GM10266 (cell line): ENCODE measurements around the gene LRRC8C.
"Not testable (repeated sequence)": the region's sequence is repeated elsewhere in the genome, so short reads cannot be mapped to it uniquely, and the experiment has no call there.

Source experiments
- DNase-seq: peaks from one replicate; pipeline ENCODE4 v3.0.0; 2012; ENCODE audit errors: extremely low spot score
- CTCF ChIP-seq: IDR thresholded peaks from 2 replicates; pipeline ENCODE4 v1.5.1; 2012; ENCODE audit warnings: mild to moderate bottlenecking, low read depth; ENCODE audit not compliant: control insufficient read depth, insufficient read depth; ENCODE audit errors: missing control alignments

The LRRC8C gene

DNA sequence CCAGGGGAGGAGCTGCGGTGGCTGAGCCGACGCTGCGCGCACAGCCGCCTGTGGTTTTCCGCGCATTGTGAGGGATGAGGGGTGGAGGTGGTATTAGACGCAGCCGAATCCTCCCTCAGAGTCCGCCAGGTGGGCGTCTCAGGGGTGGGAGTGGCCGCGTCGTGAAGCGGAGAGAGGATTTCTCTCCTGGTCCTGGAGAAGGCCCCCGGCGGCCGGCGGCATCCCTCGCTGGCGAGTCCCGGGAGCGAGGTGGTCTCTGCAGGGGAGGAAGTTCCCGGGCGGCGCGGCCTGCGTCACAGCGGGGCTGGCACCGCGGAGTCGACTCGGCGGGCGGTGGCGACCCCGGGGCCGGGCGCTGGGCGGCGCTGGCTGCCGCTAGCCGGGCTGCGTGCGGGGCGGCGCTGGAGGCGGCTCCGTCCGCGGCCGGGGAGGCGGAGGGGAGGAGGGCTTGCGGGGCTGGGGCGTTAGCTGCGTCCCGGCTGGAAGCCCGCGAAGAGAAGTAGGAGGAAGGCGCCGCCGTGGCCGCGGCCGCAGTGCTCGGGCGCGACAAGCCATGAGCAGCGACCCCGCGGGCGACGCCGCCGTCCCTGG is at the start of gene LRRC8C:
Gene LRRC8C (plus strand): TSS at position 464 of the 591 bp plus-strand sequence. CDS start 53,354 bp downstream, outside the sequence.
- peak; percentile 91 for TF ChIP-seq CTCF
- peak; percentile 89 for DNase-seq

DNA sequence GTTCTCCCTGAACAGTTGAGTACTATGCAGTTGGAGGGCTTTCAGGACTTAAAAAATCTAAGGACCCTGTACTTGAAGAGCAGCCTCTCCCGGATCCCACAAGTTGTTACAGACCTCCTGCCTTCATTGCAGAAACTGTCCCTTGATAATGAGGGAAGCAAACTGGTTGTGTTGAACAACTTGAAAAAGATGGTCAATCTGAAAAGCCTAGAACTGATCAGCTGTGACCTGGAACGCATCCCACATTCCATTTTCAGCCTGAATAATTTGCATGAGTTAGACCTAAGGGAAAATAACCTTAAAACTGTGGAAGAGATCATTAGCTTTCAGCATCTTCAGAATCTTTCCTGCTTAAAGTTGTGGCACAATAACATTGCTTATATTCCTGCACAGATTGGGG is 48.7 kb upstream of the LRRC8C start:
- TF ChIP-seq CTCF, result no peak
- no peak for DNase-seq

DNA sequence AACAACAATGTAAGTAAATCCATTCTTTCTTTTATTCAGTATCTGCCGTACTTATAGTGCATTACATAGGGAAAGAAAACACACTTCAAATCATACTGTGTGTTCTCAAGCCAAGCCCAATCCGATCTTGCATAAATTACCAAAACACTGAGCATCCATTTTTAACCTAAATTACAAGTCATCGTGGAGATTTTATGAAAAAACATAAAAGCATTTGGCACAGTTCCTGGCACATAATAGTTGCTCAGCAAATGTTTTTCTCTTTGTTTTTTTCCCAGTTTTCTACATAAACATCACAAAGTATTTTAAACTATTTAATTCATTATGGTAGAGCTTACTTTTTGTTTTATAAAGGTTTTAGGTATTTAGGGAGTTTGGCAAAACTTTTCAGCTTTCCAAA is 48.1 kb upstream of the LRRC8C start:
- no peak for TF ChIP-seq CTCF
- no peak for DNase-seq

DNA sequence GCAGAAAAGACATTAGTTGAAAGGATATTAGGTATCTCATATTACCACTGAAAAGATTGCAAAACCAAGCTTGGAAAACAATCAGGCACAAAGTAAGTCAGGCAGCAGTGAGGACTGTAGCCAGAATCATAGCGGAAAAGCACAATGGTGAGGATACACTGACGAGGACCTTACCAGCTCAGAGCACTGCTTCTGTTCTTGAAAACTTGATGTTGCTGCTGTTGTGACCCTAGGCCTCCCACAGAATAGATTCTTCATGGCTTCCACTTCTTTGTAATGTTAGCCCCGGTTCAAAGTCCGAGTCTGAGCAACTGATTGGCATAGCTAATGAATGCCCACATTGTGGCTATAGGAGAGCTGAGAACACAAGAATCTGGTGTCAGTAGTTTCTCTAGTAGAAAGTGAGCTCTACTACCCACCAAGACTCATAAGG is 45.2 kb upstream of the LRRC8C start:
- no peak for DNase-seq
- TF ChIP-seq CTCF, result no peak

DNA sequence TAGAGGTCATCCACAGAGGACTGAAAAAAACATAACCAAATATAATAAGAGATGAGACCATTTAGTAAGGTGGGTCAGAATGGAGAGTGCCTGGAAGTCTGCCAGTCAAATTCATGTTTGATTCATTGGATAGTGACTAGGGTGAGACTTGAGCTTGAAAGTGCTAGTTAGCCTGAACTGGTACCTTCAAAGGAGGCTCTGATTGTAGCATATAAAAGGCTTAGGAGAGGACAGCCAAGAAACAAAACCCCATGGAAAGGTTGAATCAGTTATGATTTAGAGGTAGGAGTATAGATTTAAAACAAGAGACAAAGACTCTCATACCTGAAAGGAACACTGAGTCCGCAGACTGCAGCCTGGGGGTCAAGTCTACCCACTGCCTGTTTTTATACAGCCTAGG is 44.4 kb upstream of the LRRC8C start:
- TF ChIP-seq CTCF, result no peak
- no peak for DNase-seq

- DNase-seq, result no peak
- no peak for TF ChIP-seq CTCF
Observed at GRCh38 chr1:89589515-89589914, 43.4 kb upstream of the LRRC8C start.

DNA sequence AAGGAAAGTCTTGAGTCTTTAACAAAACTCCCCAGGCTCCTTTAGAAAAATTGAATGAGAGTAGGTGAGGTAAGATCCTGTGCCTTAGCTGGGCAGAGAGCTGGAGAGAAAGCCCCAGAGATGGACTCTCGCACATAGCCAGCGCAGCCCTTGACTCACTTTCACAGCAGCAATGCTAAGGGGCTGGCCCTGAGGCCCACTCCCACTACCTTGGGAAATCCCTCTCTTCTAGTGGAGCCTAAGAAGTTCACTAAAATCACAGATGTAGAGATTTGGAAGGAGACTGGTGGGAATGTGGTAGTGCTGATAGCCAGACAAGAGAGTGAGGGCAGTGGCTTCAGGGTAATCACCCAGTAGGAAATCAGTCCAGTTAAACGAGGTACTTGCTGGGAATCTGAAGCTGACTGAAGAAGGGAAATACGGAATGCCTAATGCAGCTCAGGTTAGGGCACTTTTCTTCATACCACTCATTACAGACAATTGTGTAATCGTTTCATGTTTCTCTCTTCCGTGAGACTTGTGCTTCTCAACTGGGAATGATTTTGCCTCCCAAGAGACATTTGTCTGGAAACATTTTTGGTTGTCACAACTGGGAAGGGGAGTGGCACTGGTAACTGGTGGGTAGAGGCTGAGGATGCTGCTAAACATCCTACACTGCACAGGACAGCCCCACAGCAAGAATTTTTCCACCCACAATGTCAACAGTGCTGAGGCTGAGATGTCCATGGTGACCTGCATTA is 42.4 kb upstream of the LRRC8C start:
- no peak for DNase-seq
- TF ChIP-seq CTCF, result no peak

DNA sequence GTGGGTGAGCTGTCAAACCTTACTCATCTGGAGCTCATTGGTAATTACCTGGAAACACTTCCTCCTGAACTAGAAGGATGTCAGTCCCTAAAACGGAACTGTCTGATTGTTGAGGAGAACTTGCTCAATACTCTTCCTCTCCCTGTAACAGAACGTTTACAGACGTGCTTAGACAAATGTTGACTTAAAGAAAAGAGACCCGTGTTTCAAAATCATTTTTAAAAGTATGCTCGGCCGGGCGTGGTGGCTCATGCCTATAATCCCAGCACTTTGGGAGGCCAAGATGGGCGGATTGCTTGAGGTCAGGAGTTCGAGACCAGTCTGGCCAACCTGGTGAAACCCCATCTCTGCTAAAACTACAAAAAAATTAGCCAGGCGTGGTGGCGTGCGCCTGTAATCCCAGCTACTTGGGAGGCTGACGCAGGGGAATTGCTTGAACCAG is 40.0 kb upstream of the LRRC8C start:
- not testable (repeated sequence) for DNase-seq
